Hepatocyte (in vitro differentiated cells): ENCODE data around the gene NR1H4. TPM values are rescaled to one million over a fixed set of nuclear protein-coding genes. Genes with fewer than 3 reads are reported as not detected.

ENCODE experiments used
- DNase-seq: peaks from one replicate; pipeline ENCODE4 v3.0.0-alpha.2; 2016; ENCODE audit warnings: low spot score
- H2AFZ ChIP-seq: fragments of 200-600 bp; sonication (generic); 2 replicates; pipeline ENCODE4 v1.6.0; 2016; ENCODE audit warnings: antibody characterized with exemption, mild to moderate bottlenecking
- H3K27ac ChIP-seq: fragments of 200-600 bp; sonication (generic); 2 replicates; pipeline ENCODE4 v1.5.1; 2016; ENCODE audit warnings: mild to moderate bottlenecking
- H3K27me3 ChIP-seq: fragments of 200-600 bp; sonication (generic); 2 replicates; pipeline ENCODE4 v1.6.1; 2016
- H3K36me3 ChIP-seq: fragments of 200-600 bp; sonication (generic); replicated peaks from 2 replicates; pipeline ENCODE4 v1.5.1; 2016; ENCODE audit warnings: low read depth; ENCODE audit not compliant: insufficient read depth
- H3K4me1 ChIP-seq: fragments of 200-600 bp; sonication (generic); 2 replicates; pipeline ENCODE4 v1.5.1; 2016; ENCODE audit warnings: mild to moderate bottlenecking, moderate library complexity; ENCODE audit not compliant: insufficient read depth
- H3K4me2 ChIP-seq: fragments of 200-600 bp; sonication (generic); 2 replicates; pipeline ENCODE4 v1.6.0; 2016
- H3K4me3 ChIP-seq: fragments of 200-600 bp; sonication (generic); 2 replicates; pipeline ENCODE4 v1.5.1; 2016; ENCODE audit warnings: mild to moderate bottlenecking
- H3K79me2 ChIP-seq: fragments of 200-600 bp; sonication (generic); 2 replicates; pipeline ENCODE4 v1.6.0; 2017; ENCODE audit warnings: mild to moderate bottlenecking
- H3K9me2 ChIP-seq: fragments of 200-600 bp; sonication (generic); replicated peaks from 2 replicates; pipeline ENCODE4 v1.6.0; 2017; ENCODE audit warnings: mild to moderate bottlenecking; ENCODE audit not compliant: insufficient read depth
- H3K9me3 ChIP-seq: fragments of 200-600 bp; sonication (generic); 2 replicates; pipeline ENCODE4 v1.5.1; 2016; ENCODE audit warnings: low read depth, mild to moderate bottlenecking
- H4K20me1 ChIP-seq: fragments of 200-600 bp; sonication (generic); 2 replicates; pipeline ENCODE4 v1.6.0; 2016; ENCODE audit warnings: mild to moderate bottlenecking; ENCODE audit not compliant: insufficient read depth, poor library complexity, severe bottlenecking
- CTCF ChIP-seq: fragments of 200-600 bp; sonication (generic); IDR thresholded peaks from 2 replicates; pipeline ENCODE4 v1.5.1; 2016; ENCODE audit warnings: antibody characterized with exemption, mild to moderate bottlenecking; ENCODE audit not compliant: poor library complexity
- EZH2 ChIP-seq: fragments of 200-600 bp; sonication (generic); IDR thresholded peaks from 2 replicates; pipeline ENCODE4 v1.6.1; 2016; ENCODE audit warnings: antibody characterized with exemption, mild to moderate bottlenecking, borderline replicate concordance
- EZH2phosphoT487 ChIP-seq: fragments of 200-600 bp; sonication (generic); IDR thresholded peaks from one replicate; pipeline ENCODE4 v1.6.1; 2018; ENCODE audit warnings: antibody characterized with exemption, mild to moderate bottlenecking, low read depth, moderate library complexity; ENCODE audit not compliant: unreplicated experiment, severe bottlenecking
- WGBS: methylation state at CpG from one replicate; pipeline ENCODE4 v1.1.6; 2016; ENCODE audit warnings: low lambda C conversion rate; ENCODE audit errors: missing lambda C conversion rate; 5-methylcytosine and 5-hydroxymethylcytosine counted together
- polyA plus RNA-seq: library from polyadenylated mRNA; unstranded; fragments of >200 nt; fragmentation: Nextera tagmentation; extraction: Ambion mirVana; gene quantifications from 2 replicates; pipeline ENCODE4 v1.2.1, GENCODE V29; 2016
- total RNA-seq: library from RNA; depleted of rRNA; stranded (reverse); fragments of >200 nt; gene quantifications from 2 replicates; pipeline ENCODE4 v1.2.3, GENCODE V29; 2014

Gene NR1H4
- total and polyA plus RNA-seq, 2 experiments from 2014 or later, result 12.4 to 39.0 TPM

- DNase-seq, result no peak
- H3K4me3 ChIP-seq, result no peak overlapping the region
- peaks cover 3% of the 10 kb centered on the region for H3K27me3 ChIP-seq
- 57% methylated on average over 3 of the region's 3 CpGs for WGBS
- H2AFZ ChIP-seq, result no peak overlapping the region
- TF ChIP-seq CTCF, result no peak
- no peak for TF ChIP-seq EZH2
- no peak for TF ChIP-seq EZH2phosphoT487
- H3K4me1 ChIP-seq, result no peaks in the 10 kb centered on the region
- H4K20me1 ChIP-seq, result no peaks in the 10 kb centered on the region
- H3K9me3 ChIP-seq, result no peaks in the 10 kb centered on the region
- H3K9me2 ChIP-seq, result no peaks in the 10 kb centered on the region
- H3K27ac ChIP-seq, result no peak overlapping the region
- H3K36me3 ChIP-seq, result no peaks in the 10 kb centered on the region
- H3K4me2 ChIP-seq, result no peak overlapping the region
- no peaks in the 10 kb centered on the region for H3K79me2 ChIP-seq
Observed at GRCh38 chr12:100447381-100447780, 26.3 kb upstream of the NR1H4 start.

DNA sequence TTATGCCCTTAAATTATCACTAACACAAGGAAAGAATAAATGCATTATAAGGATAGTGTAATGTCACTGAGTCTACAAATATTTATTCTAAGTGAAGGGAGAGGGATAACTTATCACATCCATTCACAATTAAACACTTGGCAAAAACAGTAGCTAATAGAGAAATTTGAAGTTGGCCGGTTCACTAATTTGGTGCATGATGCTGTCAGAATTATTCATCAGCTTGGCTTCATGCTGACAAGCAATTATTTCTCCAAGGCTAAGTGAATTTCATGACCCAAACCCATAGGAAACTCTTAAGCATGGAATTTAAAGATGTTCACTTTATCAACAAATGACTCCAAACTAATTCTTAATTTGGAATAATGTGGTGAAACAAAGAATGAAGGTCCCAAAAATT is 25.0 kb upstream of the NR1H4 start:
- no peak for DNase-seq
- no peaks in the 10 kb centered on the region for H3K79me2 ChIP-seq
- H3K4me3 ChIP-seq, result no peak overlapping the region
- no peak overlapping the region for H2AFZ ChIP-seq
- H3K4me2 ChIP-seq, result no peak overlapping the region
- no peaks in the 10 kb centered on the region for H3K36me3 ChIP-seq
- no peaks in the 10 kb centered on the region for H4K20me1 ChIP-seq
- no peaks in the 10 kb centered on the region for H3K9me2 ChIP-seq
- H3K27ac ChIP-seq, result no peak overlapping the region
- 100% methylated on average over 1 of the region's 1 CpG for WGBS
- no peaks in the 10 kb centered on the region for H3K4me1 ChIP-seq
- no peaks in the 10 kb centered on the region for H3K9me3 ChIP-seq
- TF ChIP-seq EZH2 (no peak), EZH2phosphoT487 (no peak), CTCF (no peak)
- peaks cover 3% of the 10 kb centered on the region for H3K27me3 ChIP-seq

GRCh38 chr12:100450735-100451134 is 22.9 kb upstream of the NR1H4 start:
- 73% methylated on average over 3 of the region's 3 CpGs for whole genome bisulfite sequencing

More at GRCh38 chr12:100450735-100451134, 22.9 kb upstream of the NR1H4 start:
- no peaks in the 10 kb centered on the region for H3K9me2 ChIP-seq
- H3K36me3 ChIP-seq, result no peaks in the 10 kb centered on the region
- H4K20me1 ChIP-seq, result no peaks in the 10 kb centered on the region
- TF ChIP-seq CTCF (no peak), EZH2phosphoT487 (no peak), EZH2 (no peak)
- no peak overlapping the region for H2AFZ ChIP-seq
- peaks cover 3% of the 10 kb centered on the region for H3K27me3 ChIP-seq
- no peaks in the 10 kb centered on the region for H3K4me1 ChIP-seq
- no peaks in the 10 kb centered on the region for H3K79me2 ChIP-seq
- no peak overlapping the region for H3K4me2 ChIP-seq
- no peaks in the 10 kb centered on the region for H3K9me3 ChIP-seq
- DNase-seq, result no peak
- no peak overlapping the region for H3K4me3 ChIP-seq
- H3K27ac ChIP-seq, result no peak overlapping the region
